Skin epidermis (tissue), 12 donors: ENCODE data around the gene GULP1.
A peak's percentile ranks its signal among the peaks of the same experiment; 100 is the strongest.

Experiments used
- H3K27ac ChIP-seq, 21 experiments: fragments of 200-600 bp; sonication (generic) in 11 of 21; one replicate each; pipeline ENCODE4 v1.5.0; 2020; ENCODE audit warnings: mild to moderate bottlenecking in 3 of 21, inconsistent platforms in 2 of 21, moderate library complexity in 2 of 21
- H3K4me3 ChIP-seq, 7 experiments: fragments of 200-600 bp; sonication (generic) in 2 of 7; one replicate each; pipeline ENCODE4 v1.5.0; 2020; ENCODE audit warnings: inconsistent platforms in 2 of 7, mild to moderate bottlenecking in 2 of 7, moderate library complexity in 1 of 7

The GULP1 gene

DNA sequence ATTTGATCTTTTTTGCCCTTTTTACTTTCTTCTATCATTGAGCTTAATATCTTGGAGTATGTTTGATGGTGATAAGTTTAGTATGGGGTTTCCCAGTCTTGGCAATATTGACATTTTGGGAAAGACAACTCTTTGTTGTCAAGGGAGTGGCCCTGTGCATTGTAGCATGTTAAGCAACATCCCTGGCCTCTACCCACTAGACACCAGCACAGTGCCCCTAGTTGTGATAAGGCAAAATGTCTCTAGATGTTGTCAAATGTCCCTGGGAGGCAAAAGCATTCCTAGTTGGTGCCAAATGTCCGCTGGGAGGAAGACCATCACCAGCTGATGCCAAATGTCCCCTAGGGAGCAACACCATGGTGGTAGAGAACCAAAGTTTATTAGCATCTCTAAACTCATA lies 28.2 kb downstream of the GULP1 start:
- no peak overlapping the region for H3K4me3 ChIP-seq
- H3K27ac ChIP-seq = no peak overlapping the region

DNA sequence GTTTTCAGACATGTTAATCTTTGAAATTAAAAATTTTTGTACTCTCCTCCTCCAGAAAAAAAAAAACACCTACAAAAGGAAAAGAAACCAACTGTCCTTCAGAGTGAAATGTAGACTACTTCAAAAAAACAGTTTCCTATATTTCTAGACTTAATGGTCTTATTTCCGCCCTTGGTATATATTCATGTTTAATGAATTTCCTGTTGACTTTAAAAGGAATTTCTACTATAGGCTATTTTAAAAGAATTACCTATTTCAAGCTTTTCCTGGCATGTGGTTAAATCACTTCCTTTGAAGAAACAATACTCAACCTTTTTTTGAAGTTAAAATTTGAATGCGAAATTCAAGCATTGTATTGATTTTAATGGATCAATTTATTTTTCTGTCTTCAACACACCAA lies 29.2 kb downstream of the GULP1 start:
- no peak overlapping the region for H3K4me3 ChIP-seq
- H3K27ac ChIP-seq = no peak overlapping the region

GRCh38 chr2:188322569-188323551 lies 31.2 kb downstream of the GULP1 start:
- no peak overlapping the region for H3K4me3 ChIP-seq
- no peak overlapping the region for H3K27ac ChIP-seq

DNA sequence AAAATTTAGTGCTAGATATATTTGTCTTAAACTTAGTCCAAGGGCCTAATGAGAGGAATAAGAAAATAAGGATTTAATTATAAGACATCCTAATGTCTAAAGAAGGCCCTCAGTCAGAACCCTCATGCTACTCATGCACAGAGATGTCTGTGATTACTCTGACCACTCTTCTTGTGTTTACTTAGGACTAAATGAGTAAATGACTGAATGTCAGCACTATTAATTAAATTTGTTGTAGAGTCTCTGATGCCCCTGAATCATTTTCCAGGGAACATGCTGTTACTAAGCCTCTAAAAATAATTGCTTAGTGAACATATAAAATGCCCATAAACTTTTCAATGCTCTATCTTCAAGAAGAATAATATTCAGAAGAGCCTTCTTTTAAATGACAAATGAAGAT lies 32.4 kb downstream of the GULP1 start:
- H3K27ac ChIP-seq = no peak overlapping the region

DNA sequence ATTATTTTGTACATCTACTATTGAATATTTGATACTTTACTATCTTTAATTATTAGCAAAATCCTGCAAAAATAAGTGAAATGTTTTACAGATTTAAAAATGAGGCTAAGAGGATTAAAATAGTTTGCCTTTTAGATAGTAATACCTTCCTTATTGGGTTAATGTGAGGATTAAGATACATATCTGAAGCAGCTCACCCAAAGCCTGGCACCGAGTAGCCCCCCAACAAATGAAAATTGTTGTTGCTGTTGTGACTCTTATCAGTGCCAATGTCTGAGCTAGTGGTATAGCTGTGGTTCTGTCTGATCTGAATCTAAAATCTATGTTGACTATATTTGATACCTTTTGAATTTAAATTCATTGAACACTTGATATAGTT lies 34.6 kb downstream of the GULP1 start:
- H3K27ac ChIP-seq = no peak overlapping the region
- no peak overlapping the region for H3K4me3 ChIP-seq

More for the DNA sequence above, 32.4 kb downstream of the GULP1 start:
- no peak overlapping the region for H3K4me3 ChIP-seq

DNA sequence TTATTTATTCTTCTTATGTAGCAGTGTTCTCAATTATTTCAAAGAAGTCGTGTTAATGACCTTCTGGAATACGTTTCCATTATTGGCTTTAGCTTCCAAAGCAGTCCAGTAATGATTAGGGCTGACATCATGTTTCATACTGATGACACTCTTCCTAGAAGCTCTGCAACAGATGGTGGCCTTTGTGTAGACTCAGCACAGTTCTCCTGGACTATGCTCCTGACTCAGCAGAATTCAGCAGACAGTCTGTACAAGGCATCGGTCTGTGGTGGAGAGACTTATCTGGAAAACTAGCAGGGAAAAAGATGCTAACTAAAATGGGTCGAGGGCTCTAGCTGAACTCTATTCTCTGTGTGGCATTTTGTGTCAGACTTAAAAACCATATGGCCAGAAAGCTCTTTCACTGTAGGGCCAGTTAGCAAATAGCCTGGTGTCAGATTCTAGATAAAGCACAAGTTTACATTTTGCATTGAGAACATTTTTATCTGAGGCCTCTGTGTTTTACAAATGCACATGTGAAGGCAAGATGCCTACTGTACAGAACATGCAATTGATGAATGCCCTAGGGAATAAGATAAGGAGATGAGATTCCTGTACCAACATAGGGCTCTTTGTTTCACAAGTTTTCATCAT lies 35.1 kb downstream of the GULP1 start:
- H3K27ac ChIP-seq = no peak overlapping the region
- H3K4me3 ChIP-seq = no peak overlapping the region

DNA sequence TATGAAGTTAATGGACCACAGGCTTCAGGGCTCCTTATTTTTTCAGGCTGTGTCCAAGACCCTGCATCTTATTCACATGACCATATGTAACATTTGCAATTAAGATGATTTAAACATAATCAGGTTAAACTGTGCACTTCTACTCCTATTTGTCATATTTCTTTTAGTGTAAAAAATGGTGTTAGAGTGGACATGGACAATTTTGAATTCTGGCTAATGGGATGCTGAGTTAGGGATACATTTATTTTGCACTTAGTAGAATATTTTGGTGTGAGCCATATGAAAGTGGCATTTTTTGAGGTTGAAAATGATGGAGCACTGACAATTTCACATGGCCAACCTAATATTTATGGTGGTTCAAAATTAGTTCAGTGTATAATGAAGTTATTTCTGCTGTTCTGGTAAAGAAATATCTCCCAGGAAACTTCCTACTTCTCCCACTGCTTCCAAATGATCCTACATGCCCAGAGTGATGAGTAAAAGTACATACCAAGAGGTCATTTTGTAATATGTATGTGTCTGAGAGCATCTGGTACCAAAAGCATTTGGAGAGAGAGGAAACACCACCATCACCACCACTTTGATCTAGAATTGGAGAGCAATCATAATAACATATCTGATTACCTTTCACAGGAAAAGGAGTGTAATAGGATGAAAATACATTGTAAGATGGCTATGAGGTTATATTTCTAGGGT lies 36.0 kb downstream of the GULP1 start:
- Histone ChIP-seq H3K27ac (no peak overlapping the region), H3K4me3 (no peak overlapping the region)

GRCh38 chr2:188328419-188328818 lies 36.7 kb downstream of the GULP1 start:
- no peak overlapping the region for H3K27ac ChIP-seq
- H3K4me3 ChIP-seq = no peak overlapping the region

DNA sequence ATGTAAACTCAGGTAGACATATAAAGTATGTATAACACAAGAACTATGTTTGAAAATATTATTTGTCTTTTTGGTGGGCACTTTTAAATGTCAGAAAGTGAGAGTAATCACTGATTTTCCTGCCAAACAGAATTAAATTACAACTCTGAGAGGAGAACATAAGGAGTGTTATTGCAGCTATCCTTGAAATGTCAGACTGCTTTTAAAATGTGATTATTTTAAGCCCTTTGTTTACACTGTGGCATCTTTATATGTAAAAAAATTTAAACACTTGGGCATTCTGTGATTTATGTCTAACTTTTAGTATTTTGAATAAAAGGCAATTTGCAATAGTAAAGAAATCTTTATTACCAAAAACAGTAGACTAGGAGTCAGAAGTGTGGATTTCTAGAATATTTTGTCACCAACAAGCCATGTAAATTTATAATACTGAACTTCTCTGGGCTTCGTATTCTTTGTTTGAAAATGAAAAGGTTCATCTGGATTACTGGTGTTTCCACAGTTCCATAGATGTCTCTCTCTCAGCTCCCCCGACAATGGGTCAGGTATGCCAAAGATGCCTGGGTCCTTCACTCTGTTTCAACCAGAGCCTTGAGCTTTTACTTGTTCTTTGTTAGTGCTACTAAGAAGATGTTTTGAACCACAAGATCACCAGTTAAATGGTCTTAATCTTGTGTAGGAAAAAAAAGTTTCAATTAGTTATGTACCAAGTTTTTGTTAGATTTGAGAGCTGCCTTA lies 38.8 kb downstream of the GULP1 start:
- no peak overlapping the region for H3K4me3 ChIP-seq

DNA sequence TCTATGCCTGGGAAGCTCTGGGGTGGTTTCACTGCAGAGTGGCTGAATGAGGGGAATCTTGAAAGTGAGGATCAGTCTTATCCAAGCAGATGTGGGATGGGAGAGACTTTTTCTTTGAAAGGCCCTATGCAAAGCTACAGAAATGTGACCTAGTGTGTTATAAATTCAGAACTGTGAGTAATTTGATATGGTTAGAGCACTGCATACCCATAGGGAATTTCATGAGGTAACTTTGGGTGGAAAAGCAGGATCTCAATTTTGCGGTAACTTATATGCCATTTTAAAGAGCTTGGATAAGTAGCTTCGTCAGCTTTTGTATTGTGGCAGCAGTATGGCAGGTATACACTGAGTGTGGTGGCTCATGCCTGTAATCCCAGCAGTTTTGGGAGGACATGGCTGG lies 40.9 kb downstream of the GULP1 start:
- Histone ChIP-seq H3K4me3 (no peak overlapping the region), H3K27ac (peak overlapping the region in 1 of 21 experiments; percentile 28)

More for the DNA sequence above, 38.8 kb downstream of the GULP1 start:
- no peak overlapping the region for H3K27ac ChIP-seq

DNA sequence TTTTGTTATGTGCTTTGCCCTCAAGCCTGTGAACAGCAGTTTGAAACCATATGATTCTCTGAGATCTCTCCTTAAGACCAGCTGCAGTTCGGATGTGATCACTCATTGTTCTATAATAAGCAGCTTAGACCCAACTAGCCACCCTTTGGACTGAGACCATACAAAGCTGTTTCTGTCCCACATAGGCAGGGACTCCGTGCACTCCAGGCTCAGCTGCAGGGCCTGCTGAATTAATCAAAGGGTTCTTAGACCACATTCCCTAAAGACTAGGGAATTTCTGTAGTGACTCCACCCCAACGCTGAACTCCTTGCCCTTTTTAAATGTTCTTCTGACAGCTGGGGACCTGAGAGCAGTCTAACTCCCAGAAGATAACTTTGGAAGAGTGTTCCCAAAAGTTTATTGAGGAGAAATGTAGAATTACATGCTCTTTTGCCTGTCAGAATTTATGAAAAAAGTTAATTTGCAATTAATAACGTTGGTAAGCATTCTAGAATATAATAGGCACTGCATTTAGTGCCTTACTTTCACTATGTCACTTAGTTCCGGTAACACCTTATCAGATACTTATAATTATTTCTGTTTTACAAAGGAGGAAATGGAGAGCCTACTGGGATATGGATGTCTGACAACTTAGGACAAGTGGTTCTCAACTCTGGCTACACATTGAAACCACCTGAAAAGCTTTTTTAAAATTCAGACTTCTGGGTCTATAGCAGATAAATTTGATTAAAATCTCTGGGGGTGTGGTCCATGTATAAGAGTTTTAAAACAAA lies 42.3 kb downstream of the GULP1 start:
- Histone ChIP-seq H3K4me3 (no peak overlapping the region), H3K27ac (peak overlapping the region in 1 of 21 experiments; percentile 16)

GRCh38 chr2:188338463-188338862 lies 46.8 kb downstream of the GULP1 start:
- H3K4me3 ChIP-seq = no peak overlapping the region
- no peak overlapping the region for H3K27ac ChIP-seq

- Histone ChIP-seq H3K4me3 (no peak overlapping the region), H3K27ac (no peak overlapping the region)
These were observed 48.6 kb downstream of the GULP1 start for GRCh38 chr2:188340257-188340656.

- Histone ChIP-seq H3K27ac (no peak overlapping the region), H3K4me3 (no peak overlapping the region)
These were observed 53.3 kb downstream of the GULP1 start for GRCh38 chr2:188345020-188345419.

GRCh38 chr2:188345426-188345825 lies 53.8 kb downstream of the GULP1 start:
- Histone ChIP-seq H3K4me3 (no peak overlapping the region), H3K27ac (no peak overlapping the region)

GRCh38 chr2:188345831-188346458 lies 54.3 kb downstream of the GULP1 start:
- Histone ChIP-seq H3K4me3 (no peak overlapping the region), H3K27ac (no peak overlapping the region)

- Histone ChIP-seq H3K27ac (no peak overlapping the region), H3K4me3 (no peak overlapping the region)
These were observed 57.3 kb downstream of the GULP1 start for GRCh38 chr2:188349019-188349418.

DNA sequence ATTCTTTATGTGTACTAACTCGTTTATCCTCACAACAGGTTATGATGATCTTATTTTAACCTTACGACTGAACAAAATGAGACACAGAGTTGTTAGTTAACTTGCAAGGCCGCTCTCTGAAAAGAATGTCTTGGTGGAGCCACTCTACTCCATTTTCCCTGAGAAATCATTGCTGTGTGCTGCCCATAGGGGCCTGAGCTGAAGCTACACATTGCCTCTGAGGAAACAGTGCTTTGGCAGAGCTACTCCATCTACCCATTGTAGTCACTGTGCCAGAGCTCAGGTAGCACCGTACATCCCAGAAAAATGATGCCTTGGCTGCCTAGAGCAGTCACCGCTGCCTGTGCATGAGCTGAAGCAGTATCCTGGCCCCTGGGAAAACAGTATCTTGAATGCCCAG lies 61.6 kb downstream of the GULP1 start:
- no peak overlapping the region for H3K27ac ChIP-seq
- H3K4me3 ChIP-seq = no peak overlapping the region
